ENCODE data around the gene NRXN3. TPM values are rescaled to one million over a fixed set of nuclear protein-coding genes. Genes with fewer than 3 reads are reported as not detected.

NRXN3 gene
- total RNA-seq, 1 experiment from 2014 or later: 1.1 TPM

DNA sequence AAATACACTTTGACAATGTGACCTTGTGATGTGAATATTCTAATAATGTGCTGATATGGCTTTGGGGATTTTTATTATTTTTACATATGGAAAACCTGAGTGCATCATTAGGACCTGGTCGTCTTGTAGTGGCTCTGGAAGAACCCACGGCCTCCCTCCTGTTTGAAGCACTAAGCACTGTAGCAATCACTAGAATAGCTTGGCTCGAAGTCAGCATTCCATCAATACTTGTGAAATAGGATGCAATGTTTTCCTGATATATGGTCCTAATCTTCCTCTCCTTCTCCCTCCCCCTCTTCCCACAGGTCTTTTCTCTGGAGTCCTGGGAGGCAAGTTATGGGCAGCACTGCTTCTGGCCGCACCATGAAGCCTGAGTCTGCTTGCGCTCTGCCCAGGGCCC, 71.9 kb downstream of the NRXN3 start:
- DNase-seq (ENCODE audit: low read depth): no peak

DNA sequence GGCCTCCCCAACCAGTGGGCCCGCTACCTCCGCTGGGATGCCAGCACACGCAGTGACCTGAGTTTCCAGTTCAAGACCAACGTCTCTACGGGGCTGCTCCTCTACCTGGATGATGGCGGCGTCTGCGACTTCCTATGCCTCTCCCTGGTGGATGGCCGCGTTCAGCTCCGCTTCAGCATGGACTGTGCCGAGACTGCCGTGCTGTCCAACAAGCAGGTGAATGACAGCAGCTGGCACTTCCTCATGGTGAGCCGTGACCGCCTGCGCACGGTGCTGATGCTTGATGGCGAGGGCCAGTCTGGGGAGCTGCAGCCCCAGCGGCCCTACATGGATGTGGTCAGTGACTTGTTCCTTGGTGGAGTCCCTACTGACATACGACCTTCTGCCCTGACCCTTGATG, 73.0 kb downstream of the NRXN3 start:
- no peak for DNase-seq (ENCODE audit: low read depth)

DNA sequence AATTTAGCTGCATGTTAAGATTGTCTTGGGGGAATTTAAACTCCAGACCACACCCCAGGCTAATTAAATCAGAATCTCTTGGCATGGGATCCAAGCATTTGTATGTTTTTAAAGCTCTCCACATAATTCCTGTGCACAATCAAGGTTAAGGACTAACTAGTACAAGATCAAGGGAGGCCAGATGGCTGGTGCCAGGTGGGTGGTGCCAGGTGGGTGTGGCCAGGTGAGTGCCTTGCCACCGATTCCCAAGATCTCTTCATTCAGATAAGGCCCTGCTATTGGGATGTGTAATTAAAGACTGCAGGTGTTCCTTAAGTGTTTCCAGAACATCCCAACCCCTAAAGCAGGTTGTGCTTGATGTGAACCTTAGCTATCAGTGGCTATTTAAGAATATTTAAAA, 75.1 kb downstream of the NRXN3 start:
- DNase-seq (ENCODE audit: low read depth): no peak

DNA sequence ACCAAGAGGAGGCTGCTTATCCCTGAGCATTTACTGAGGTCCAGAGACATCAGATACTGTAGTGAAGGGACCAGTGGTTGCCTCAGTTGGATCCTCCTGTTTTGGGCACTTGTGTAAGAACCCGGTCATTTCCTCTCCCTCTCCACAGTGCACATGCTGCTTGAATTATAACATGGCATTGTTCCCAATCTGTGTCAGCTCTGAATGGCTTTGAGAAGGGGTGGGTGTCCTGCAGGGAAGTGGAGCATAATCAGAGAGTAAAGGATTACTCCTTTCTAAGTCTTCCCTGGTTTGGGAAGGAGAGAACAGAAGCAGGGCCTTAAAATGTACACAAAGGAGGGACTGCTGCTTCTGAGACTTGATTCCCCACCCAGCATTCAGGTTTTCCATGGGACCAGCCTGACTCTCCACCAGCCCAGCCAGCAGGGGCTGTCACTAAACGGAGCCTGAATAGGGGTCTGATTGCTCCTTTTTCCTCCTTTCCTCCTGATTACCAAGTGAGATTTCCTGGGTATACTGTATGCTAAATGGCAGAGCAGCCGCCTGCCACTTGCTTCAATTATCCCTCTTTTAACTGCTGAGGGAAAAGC, 78.4 kb downstream of the NRXN3 start:
- no peak for DNase-seq (ENCODE audit: low read depth)

DNA sequence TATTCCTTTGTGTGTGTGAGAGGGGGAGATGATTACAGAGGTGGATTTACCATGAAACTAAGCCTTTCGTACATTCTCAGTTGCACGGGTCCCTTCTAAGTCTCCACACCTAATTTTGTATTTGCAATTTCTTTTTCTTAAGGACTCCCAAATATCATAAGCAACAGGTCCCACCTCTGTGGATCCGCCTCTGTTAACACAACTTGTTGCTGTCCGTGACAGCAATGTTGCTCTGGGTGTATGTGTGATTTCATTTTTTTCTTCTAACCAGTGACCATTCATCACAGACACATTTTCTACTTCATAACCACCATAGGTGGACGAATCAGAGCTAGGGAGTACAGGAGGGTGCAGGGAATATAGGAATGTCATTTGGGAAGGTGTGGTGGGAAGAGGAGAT, 81.1 kb downstream of the NRXN3 start:
- no peak for DNase-seq (ENCODE audit: low read depth)

DNA sequence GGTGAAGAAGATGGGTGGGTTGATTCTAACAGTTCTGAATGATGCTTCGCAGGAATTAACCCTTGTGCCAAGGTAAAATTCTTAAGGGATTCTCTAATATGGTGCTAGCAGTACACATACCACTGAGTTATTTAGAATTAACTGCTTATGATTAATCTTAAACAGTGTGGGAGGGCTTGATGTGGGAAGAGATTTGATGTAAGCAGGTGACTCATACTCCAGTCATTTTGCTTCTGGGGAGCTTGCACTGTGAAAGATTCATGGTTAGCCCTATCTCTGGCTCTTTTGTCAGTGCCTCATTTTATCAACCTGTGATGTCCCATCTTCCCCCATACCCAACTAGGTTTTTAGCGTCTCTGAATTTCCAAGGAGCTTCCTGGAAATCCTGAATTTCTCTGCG, 83.8 kb downstream of the NRXN3 start:
- DNase-seq (ENCODE audit: low read depth): peak; percentile 84

DNA sequence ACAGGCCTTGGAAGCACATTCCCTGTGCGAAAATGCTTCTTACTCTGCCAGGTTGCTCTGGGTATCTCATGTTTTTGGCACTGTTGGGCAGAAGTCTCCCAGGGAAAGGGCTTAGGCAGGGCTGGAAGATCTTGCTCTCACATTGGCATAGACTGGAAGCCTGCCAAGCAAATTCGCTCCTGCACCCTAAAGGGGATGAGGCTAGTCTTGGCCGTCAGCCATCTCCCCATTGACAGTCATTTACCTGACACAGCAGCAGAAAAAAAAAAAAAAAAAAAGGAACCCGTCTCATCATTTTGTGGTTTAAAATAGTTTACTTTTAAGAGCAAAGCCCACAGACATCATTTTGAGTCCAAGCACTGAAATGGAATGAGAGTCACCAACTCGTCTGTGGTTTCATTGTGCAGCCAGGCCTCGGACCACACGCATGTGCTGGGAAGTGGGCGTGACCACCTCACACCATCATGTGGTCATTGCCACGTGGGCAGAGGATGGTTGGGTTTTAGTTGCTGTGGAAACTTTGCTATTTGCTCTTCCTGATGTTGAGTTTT, 84.8 kb downstream of the NRXN3 start:
- peak; percentile 90 for DNase-seq (ENCODE audit: low read depth)

DNA sequence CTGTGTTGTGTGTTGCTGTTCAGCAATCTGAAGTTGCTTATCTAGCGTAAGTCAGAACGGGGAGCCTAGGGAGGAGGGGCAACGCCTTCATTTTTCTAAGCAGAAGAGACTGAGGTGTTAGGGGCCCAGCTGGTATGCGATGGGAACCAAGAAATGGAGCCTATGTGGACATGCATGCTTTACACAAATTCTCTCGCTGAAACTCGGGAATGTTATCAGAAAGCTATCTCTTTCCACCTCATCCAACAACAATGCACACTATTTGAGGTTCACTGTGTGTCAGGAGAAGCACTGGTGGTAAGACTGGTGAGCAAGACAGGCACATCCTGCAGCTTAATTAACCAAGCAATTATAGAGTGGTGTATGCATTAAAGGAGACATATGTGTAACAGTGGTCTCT, 89.7 kb downstream of the NRXN3 start:
- DNase-seq (ENCODE audit: low read depth): peak; percentile 59

DNA sequence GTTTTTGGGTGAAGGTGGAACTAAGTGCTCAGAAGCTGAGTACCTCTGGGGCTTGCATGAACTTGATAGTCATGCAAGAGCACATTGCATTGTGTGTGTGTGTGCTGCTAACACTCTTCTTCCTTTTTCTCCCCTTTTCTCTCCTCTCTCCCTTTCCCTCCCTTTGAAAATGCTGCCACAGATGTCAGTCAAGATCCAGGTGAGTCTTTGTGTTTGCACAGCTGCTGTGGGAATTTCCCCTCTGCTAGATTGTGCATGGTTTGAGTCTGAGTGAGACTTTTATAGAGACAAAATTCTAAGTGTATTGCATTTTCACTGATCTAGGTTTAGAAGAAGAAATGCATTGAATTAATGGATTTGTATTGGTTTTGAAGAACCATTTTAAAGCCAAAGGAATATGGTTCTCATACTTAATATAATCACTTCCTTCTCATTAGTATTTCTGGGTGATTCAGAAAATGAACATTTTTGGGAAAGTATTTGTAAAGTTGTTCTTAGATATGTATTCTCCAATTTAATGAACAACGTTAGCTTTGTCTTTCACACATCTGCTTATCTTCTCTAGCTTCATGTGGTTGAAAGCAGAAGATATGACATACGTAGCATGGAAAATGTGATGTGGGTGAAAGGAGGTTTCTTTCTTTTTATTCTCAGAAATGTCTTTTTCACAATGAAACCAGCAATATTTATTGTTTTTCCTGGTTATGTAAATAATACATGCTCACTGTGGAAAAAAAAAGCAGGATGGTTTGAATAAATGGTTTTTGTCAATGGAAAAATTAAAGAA, 108.5 kb downstream of the NRXN3 start:
- DNase-seq (ENCODE audit: low read depth): no peak

DNA sequence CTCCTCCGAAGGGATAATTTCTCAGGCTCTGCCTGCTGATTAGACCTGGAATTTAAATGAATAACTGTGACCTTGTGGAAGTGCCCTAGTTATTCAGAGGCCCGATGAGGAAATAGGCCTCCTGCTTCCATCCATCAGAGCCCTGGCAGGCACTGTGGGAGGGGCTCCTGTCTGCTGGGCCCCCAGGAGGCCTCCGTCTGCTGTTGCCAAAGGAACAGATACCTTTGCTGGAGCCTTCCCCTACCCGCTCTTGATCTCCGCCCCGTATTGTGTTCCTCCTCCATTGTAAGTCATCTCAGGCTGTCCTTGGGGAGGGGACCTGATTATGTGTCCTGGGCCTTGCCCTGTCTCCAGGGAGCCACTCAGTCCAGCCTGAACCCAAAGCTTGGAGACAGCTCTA, 112.3 kb downstream of the NRXN3 start:
- no peak for DNase-seq (ENCODE audit: low read depth)

DNA sequence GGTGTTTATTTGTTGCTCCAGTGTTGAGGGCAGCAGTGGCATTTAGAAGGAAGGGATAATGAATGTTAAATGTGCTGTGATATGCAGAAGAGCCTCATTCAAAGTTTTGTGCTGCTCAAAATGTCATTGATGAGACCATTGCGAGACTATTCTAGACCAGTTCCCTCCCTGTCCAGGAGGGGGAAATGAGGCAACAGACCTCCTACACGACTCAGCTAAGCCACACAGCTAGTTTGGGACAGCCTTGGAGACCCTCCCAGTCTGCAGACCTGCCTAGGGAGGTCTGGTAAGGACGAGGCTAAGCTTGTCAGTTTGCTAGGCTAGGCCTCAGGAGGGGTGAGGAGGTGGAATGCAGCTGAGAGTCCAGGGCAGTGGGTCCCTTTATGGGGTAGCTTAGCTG, 116.0 kb downstream of the NRXN3 start:
- no peak for DNase-seq (ENCODE audit: low read depth)

DNA sequence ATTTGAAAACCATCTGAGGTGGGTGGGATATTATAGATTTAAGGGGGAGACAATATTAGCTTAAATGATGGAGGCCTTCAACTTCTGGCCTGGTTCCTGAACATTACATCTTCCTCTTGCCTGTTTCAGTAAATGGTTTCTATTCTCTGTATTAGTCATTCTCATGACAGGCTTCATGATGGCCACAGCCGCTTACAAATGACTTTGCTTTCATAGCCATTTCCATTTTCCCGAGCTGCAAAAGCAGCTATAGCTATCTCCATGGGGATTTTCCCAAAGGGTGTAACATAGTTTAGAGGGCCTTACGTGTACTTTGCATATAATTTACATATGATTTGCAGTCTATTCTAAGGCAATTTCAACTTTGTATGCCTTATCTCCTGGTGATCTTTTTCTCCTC, 121.8 kb downstream of the NRXN3 start:
- no peak for DNase-seq (ENCODE audit: low read depth)

DNA sequence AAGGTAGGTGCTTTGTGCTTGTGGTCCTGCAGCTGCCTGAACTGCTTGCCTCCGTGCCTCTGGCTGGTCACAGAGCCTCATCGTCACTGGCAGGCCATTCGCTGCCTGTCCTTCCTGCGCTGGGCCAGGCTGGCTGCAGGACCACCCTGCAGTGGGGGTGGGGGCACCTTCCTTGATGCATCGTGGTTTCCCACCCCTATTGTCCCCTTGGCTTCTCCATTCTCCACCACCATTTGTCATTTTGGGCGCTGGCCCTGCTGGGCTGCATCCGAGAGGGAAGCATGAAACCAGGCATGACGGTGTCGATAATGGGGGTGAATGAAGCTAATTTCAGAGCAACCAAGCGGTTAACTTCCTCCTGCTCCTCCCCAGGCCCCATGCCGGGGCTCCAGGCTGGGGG, 127.7 kb downstream of the NRXN3 start:
- no peak for DNase-seq (ENCODE audit: low read depth)

DNA sequence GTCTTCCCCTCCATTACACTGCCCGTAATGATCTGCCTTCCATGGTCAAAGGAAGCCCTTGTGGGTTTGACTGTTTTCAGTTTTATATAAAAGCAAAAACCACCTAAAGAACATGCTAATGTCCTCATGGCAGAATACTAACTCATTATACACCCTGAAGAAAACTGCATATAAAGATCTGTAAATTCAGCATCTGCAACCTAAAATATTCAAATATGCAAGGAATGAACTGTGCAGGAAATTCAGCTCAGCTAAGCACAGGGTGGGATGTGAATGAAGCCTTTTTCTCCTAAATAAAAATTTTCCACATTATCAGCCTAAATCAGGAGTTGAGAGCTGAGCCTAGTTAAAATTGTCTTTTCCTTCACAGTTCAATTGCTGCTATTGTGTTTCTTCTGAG, 128.1 kb downstream of the NRXN3 start:
- DNase-seq (ENCODE audit: low read depth): no peak

DNA sequence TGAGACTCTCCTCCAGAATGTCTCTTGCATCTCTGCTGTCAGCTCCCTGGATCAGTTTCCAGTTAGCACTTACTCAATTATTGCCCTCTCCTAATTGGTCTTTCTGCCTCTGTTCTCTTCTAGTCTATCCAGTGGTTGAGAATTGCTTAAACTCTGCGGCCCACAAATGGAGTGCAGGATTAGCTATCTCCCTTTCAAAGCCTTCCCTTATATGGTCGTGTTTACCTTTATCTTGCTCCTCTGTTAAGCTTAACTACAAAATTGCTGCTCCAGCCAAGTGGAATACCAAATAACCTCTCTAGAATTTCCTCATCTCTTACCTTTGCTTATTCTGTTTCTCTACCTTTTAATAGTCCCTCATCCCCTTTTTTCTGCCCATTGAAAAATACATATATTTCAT, 132.7 kb downstream of the NRXN3 start:
- DNase-seq (ENCODE audit: low read depth): no peak

DNA sequence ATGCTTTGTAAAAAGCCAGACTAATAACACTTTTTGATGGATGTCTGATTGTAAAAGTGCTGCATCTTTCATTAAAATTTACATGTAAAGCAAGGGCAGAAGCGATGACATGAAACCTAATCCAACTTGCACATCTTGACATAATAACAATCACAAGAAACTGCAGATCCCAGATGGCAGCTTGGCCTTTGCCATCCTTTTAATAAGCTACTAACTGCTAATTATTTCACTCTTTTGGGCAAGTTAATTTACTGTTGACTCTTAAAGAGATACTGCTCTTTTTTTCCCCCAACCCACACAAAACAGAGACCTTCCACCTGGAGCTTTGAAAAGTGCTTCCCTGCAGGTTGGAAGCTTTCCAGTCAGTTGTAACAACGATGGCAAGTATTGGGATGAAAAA, 137.5 kb downstream of the NRXN3 start:
- DNase-seq (ENCODE audit: low read depth): no peak

DNA sequence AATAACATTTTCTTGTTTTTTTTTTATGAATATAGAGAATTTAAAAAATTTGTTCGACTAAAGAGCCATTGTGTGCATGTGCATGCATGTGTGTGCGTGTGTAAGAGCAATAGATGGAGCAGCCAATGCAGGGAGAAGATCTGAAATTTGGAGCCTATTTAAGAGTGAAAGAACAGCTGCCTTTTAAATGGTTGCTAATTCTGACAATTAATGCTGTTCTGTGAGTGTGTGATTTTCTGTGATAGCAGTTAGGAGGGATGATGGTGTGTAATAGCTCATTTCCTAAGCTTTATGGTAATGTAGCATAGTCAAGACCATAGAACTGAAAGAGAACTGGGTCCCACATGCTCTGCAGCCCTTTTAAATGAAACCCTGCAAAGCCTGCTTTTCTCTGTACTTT, 137.9 kb downstream of the NRXN3 start:
- no peak for DNase-seq (ENCODE audit: low read depth)

DNA sequence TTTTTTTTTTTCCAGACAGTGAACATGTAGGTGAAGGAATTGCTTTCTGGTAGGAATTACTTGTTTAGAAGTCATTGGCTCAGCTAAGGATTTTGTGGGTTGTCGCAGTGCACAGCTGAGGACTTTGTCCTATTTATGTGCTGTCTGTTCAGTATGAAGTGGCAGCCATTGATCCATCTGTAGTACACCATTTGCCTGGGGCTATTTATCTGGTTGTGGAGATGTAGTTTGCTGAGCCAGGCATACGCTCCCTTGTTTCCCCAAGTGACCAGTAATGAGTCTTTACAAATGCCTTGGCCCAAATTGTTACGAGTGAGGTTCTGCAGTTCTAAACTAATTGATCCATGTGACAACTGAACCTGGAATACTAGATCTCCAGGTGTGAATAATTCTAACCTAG, 140.1 kb downstream of the NRXN3 start:
- no peak for DNase-seq (ENCODE audit: low read depth)

DNA sequence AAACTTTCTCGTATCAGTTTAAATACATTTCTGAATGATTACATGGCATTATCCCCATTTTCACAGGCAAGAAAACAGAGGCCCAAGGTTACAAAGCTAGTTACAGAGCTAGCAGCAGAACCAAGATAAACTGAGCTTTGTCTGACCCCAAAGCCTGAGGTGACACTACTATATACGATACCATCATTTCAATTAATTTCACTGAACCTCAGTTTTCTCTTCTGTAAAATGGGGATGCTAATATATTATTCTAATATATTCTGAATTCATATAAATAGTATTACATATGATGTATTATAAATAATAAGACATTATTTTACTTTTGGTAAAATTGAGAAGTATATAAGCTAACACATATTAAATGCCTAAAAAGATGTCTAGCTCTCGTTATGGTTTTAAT, 143.3 kb downstream of the NRXN3 start:
- no peak for DNase-seq (ENCODE audit: low read depth)

DNA sequence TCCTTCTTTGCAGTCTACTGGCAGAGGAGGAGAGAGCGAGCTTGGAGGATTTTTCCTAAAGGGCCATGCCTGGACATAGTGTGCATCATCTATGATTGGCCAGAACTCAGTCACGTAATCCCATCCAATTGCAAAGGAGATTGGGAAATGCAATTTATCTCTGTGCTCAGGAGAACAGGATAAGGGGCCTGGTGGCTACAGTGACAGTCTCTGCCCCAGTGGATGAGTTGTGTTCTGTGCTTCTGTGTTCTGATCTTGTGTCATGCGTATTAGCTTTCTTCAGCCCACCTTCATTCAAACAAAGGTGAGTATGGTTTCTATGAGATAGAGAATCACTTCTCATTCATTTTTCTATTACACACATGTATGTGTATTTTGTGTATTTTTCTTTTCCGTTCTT, 144.3 kb downstream of the NRXN3 start:
- DNase-seq (ENCODE audit: low read depth): no peak

DNA sequence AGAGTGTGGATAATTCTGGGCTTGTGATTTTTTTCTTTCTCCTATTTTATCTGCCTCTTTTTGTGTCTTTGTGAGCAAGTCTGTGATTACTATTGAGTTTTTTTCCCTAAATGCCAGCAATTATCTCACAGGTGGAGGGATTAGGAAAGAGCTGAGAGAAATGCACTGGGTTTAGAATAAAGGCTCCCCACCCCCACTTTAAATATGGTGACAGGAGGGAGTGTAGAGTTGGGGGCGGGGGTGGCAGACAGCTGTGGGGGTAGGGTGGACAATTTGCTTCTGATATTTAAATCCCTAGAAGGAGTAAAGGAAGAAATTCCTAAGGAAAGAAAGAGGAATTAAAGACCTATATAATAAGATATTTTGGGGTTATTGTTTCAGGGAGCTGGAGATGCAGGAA, 145.9 kb downstream of the NRXN3 start:
- DNase-seq (ENCODE audit: low read depth): no peak

DNA sequence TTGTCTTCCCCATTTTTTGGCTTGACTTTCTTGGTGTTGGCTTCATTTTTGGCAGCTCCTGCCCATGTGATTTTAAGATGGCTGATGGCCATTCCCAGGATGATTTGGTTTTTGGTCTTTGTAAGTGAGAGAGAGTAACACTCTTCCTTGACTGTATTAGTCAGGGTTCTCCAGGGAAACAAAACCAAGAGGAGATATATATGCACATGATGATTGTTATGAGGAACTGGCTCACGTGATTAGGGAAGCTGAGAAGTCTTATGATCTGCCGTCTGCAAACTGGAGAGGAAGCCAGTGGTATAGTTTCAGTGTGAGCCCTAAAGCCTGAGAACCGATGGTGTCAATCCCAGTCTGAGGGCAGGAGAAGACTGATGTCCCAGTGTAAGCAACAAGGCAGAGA, 146.6 kb downstream of the NRXN3 start:
- DNase-seq (ENCODE audit: low read depth): no peak

DNA sequence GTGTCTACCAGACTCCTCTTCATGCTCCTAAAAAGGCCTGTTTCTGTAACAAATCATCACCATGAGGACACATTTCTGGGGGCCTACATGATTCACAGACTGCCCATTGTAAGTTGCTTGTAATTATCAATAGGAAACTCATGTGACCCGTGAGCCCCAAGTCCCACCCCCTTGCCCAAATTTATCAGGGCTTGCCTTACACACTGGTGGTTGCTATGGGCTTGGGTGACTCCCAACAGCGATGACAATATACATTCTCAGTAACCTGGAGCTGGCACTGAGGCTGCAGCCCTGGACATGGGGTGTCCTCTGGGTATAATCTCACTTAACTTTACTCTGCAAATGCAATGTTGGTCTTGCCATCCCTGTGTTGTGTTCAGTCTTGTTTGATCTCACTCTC, 149.2 kb downstream of the NRXN3 start:
- DNase-seq (ENCODE audit: low read depth): no peak

Data from M059J (cell line).